Thoracic aorta (tissue), 2 donors: ENCODE results near the gene GNB1. TPM values are rescaled to one million over a fixed set of nuclear protein-coding genes. Genes with fewer than 3 reads are reported as not detected.

Source experiments
- ATAC-seq: fragments of 150-250 bp; one replicate; pipeline ENCODE4 v1.8.0; 2017; ENCODE audit warnings: low read depth; ENCODE audit not compliant: insufficient number of reproducible peaks, low FRiP score
- DNase-seq: peaks from one replicate; pipeline ENCODE4 v3.0.0-alpha.2; 2020; ENCODE audit warnings: low spot score
- H3K27ac ChIP-seq, 2 donors: fragments of 200-600 bp; sonication (generic); 1 replicate in 1 of 2; 2 replicates in 1 of 2; pipeline ENCODE4 v1.5.1; 2016; ENCODE audit warnings: mild to moderate bottlenecking in 2 of 2, moderate library complexity in 2 of 2
- H3K27me3 ChIP-seq: fragments of 200-600 bp; sonication (generic); replicated peaks from 2 replicates; pipeline ENCODE4 v1.6.0; 2016; ENCODE audit warnings: mild to moderate bottlenecking; ENCODE audit not compliant: insufficient read depth
- H3K36me3 ChIP-seq: fragments of 200-600 bp; sonication (generic); one replicate; pipeline ENCODE4 v1.5.1; 2016
- H3K4me1 ChIP-seq, 2 donors: fragments of 200-600 bp; sonication (generic); 1 replicate in 1 of 2; 2 replicates in 1 of 2; pipeline versions ENCODE4 v1.5.1 to v1.6.0; 2016; ENCODE audit warnings: low read depth in 2 of 2, mild to moderate bottlenecking in 1 of 2; ENCODE audit not compliant: control insufficient read depth in 1 of 2
- H3K4me3 ChIP-seq: fragments of 200-600 bp; sonication (generic); 2 replicates; pipeline ENCODE4 v1.5.1; 2016; ENCODE audit warnings: mild to moderate bottlenecking
- H3K9me3 ChIP-seq: fragments of 200-600 bp; sonication (generic); 2 replicates; pipeline ENCODE4 v1.5.1; 2016
- CTCF ChIP-seq: fragments of 200-600 bp; sonication (generic); IDR thresholded peaks from one replicate; pipeline ENCODE4 v1.5.1; 2019; ENCODE audit warnings: antibody characterized with exemption
- total RNA-seq, 2 donors: library from RNA; depleted of rRNA; stranded (reverse); fragments of >200 nt; gene quantifications; one replicate each; pipeline versions ENCODE4 v1.1.0 to v1.2.3, GENCODE V29; 2016

GNB1 gene
- total RNA-seq, 2 donors from 2014 or later, result 169 to 200 TPM

- Histone ChIP-seq H3K4me3 (no peak overlapping the region), H3K4me1 (peaks cover 7 to 20% of the 10 kb centered on the region in 2 donors), H3K9me3 (no peaks in the 10 kb centered on the region), H3K27ac (no peak overlapping the region), H3K36me3 (peaks cover 4% of the 10 kb centered on the region), H3K27me3 (no peaks in the 10 kb centered on the region)
- TF ChIP-seq CTCF, result no peak
- ATAC-seq (no peak), DNase-seq (no peak)
These were observed 58.1 kb downstream of the GNB1 start for GRCh38 chr1:1832820-1833219.

- DNase-seq (no peak), ATAC-seq (no peak)
- H3K4me1 ChIP-seq, result peaks cover 7 to 20% of the 10 kb centered on the region in 2 donors
- no peak overlapping the region for H3K27ac ChIP-seq
- H3K36me3 ChIP-seq, result peaks cover 4% of the 10 kb centered on the region
- no peak for TF ChIP-seq CTCF
- H3K9me3 ChIP-seq, result no peaks in the 10 kb centered on the region
- H3K4me3 ChIP-seq, result no peak overlapping the region
- no peaks in the 10 kb centered on the region for H3K27me3 ChIP-seq
These were observed 58.7 kb downstream of the GNB1 start for GRCh38 chr1:1832166-1832565.

- ATAC-seq, result no peak
- no peak overlapping the region for H3K4me3 ChIP-seq
- no peaks in the 10 kb centered on the region for H3K27me3 ChIP-seq
- no peak for TF ChIP-seq CTCF
- no peaks in the 10 kb centered on the region for H3K9me3 ChIP-seq
- peaks cover 8 to 10% of the 10 kb centered on the region in 2 donors for H3K4me1 ChIP-seq
- no peak overlapping the region for H3K27ac ChIP-seq
- no peak for DNase-seq
- H3K36me3 ChIP-seq, result peaks cover 8% of the 10 kb centered on the region
These were observed 63.6 kb downstream of the GNB1 start for GRCh38 chr1:1827089-1827848.

- H3K4me1 ChIP-seq, result peaks cover 6 to 10% of the 10 kb centered on the region in 2 donors
- H3K9me3 ChIP-seq, result no peaks in the 10 kb centered on the region
- H3K4me3 ChIP-seq, result no peak overlapping the region
- no peak for TF ChIP-seq CTCF
- no peak overlapping the region for H3K27ac ChIP-seq
- ATAC-seq (no peak), DNase-seq (no peak)
- peaks cover 8% of the 10 kb centered on the region for H3K36me3 ChIP-seq
- H3K27me3 ChIP-seq, result no peaks in the 10 kb centered on the region
These were observed 64.4 kb downstream of the GNB1 start for GRCh38 chr1:1826356-1827088.

GRCh38 chr1:1825217-1825616 is 65.7 kb downstream of the GNB1 start:
- no peak for ATAC-seq
- Histone ChIP-seq H3K4me1 (peaks cover 6 to 10% of the 10 kb centered on the region in 2 donors), H3K4me3 (no peak overlapping the region), H3K27ac (no peak overlapping the region), H3K36me3 (peaks cover 8% of the 10 kb centered on the region), H3K9me3 (no peaks in the 10 kb centered on the region), H3K27me3 (no peaks in the 10 kb centered on the region)
- no peak for TF ChIP-seq CTCF
- no peak for DNase-seq
